HG02610 (cell line): Measurements from ENCODE around the gene ARHGEF7.
A peak's percentile ranks its signal among the peaks of the same experiment; 100 is the strongest.

Experiments used
- ATAC-seq: cut with Tn5 transposase; IDR thresholded peaks from one replicate; pipeline ENCODE4 v1.9.1; 2021; ENCODE audit warnings: mild to moderate bottlenecking, moderate library complexity; ENCODE audit not compliant: unreplicated experiment

ARHGEF7 gene

GRCh38 chr13:111291908-111292307 is 176.8 kb downstream of the ARHGEF7 start:
- no peak for ATAC-seq

DNA sequence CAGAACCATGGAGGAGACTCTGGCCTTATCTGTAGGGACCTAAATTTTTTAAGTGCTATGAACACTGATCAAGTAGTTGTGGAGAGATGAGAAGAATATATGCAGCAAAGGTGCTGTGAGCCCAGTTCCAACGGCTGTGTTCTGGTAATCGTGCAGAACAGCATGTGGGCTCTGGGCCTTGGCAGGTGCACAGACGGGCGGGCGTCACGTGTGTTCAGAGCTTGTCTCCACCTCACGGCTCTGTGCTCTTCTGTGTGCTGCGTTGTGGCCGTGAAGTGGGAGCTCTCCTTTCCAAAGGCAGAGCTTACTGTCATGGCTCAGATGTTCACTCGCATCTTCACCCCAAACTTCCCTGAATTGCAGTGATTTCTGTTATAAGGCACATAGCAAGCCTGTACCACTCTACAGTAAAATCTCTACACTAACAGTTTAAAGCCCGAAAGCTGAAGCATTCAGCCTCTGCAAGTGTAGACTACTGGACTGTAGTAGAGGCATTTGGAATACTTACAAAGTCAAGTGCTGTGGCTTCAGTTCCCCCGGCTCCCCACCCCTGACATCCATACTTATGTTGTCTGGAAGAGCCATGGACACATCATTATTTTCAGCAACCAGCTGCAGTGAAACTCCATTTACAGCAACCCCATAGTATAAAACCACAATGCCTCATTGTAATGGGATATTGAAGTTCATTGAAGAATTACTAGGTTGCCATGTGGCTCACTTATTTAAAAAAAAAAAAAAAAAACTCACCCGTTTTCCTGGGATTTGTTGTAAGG is 177.8 kb downstream of the ARHGEF7 start:
- ATAC-seq: no peak

GRCh38 chr13:111295886-111296285 is 180.8 kb downstream of the ARHGEF7 start:
- ATAC-seq: no peak

DNA sequence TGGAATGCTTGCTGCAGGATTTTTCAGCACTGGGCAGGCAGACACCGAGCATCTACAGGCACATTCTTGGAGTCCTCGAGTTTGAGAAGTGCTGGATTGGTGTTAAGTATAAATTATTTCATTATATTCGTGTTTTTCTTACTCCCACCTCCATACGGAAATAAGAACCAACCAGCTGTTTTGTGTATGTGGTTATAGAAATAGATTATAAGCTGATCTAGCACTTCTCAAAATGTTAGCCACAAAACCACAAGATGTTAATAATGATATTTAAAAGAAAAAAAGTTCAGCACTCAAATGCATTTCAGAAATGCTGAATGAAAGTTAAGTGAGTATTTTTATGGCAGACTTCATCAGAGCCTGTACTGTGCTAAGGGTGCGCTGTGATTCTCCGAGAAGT is 181.3 kb downstream of the ARHGEF7 start:
- ATAC-seq: no peak

DNA sequence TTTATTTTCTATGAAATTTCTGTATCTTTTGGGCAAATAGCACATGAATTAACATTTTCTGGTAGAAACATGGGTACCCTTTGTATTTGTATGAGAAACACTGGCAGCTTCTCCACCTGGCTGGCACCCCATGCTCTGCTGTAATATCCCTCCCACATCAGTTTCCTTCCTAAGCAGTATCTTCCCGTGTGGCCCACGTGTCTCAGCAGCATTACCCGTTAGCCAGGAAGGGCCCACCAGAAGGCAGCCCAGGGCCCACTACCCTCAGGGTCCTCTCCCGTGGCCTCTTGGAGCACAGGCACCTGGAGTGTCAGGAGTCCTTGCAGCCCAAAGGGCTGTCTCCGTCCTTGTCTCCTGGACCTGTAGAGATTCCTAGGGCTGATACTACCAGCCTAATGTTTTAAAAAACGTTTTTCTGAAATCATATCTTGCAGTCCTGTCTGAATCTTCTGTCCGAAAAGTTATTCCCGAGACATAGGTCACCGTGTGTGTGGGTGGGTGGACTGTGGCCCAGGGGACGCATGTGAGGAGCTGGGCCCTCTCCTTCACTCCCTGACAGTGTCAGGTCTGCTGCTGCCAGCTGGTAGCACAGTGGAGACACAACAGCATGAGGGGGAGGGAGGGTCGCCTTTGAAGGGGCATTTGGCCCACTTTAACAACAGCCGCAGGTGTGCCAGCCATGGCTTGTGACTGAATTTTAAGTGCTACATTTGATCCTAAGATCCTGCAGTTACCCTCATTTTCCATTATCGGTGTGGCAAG is 183.3 kb downstream of the ARHGEF7 start:
- no peak for ATAC-seq

GRCh38 chr13:111302045-111302726 is 187.1 kb downstream of the ARHGEF7 start:
- no peak for ATAC-seq

- ATAC-seq: no peak
Observed at GRCh38 chr13:111303559-111303958, 188.4 kb downstream of the ARHGEF7 start.

- peak; percentile 93 for ATAC-seq
Observed at GRCh38 chr13:111304041-111304544, 189.0 kb downstream of the ARHGEF7 start.

DNA sequence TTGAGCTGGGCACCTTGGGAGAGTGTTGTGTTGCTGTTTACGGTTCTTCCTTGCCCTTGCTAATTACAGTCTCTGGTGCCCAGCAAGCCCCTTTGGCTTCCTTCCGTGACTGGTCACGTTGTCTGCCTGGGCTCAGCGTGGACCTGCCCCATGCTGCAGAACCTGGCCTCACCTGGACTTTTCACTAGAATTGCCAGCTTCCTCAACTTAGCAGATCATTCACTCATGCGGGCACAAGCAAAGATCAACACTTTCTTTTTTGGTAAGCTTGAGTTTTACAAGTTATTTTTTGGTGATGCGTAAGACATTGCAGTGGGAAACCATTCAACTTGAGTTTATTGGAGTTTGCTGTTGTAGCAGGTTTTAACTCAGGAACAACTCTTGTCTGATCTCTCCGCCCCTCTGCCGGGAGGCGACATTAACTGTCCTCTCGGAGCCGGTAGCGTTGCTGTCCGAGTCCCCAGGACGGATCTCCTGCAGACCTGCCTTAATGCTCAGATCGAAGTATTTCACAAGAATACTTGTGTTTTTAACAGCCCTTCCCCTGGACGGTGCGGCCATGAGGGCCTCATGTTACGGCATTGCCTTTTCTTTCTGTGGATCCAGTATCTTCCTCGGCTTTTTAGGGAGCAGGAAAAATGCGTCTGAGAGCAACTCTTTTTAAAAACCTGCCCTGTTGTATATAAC is 189.6 kb downstream of the ARHGEF7 start:
- no peak for ATAC-seq

- ATAC-seq: no peak
Observed at GRCh38 chr13:111312944-111313590, 198.0 kb downstream of the ARHGEF7 start.

DNA sequence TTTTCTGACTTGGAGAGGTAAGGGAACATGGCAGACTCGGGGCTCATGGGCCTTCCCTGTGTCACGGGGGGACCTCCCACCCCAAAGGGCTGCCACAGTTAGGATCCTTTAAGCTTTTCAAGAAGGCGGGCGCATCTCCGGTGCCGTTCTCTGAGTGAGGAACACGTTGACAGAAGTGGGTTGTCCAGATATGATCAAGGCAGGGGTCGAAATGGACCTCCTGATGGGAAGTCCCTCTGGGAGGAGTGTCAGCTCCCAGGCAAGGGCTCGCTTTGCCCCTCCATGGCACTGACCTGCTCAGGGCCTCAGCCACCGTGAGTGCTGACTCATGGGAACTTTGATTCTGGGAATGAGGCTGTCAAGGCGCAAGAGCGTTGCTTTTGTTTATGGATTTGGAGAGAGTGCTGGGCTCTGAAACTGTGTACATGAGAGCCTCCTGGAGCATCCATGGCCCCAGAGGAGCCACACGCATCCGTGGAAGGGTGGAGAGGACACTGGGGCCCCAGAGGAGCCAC is 198.9 kb downstream of the ARHGEF7 start:
- ATAC-seq: no peak

DNA sequence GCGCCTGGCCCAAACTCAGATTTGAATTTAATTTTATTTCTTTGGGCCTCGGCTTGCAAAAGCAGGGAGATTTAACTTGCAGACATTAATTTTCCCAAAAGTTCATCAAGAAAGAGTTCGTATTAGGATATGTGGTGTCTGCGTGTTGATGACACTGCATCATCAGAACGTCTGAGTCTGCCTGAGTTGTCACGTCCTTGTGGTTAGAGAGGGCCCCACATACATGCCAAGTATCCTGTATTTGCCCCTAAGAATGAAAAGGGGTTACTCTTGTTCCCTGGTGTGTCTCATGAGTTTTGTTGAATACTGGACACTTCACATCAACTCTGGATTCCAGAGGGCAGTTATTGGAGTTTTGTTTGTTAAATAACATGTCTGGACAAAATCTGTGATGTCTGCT is 199.7 kb downstream of the ARHGEF7 start:
- no peak for ATAC-seq

DNA sequence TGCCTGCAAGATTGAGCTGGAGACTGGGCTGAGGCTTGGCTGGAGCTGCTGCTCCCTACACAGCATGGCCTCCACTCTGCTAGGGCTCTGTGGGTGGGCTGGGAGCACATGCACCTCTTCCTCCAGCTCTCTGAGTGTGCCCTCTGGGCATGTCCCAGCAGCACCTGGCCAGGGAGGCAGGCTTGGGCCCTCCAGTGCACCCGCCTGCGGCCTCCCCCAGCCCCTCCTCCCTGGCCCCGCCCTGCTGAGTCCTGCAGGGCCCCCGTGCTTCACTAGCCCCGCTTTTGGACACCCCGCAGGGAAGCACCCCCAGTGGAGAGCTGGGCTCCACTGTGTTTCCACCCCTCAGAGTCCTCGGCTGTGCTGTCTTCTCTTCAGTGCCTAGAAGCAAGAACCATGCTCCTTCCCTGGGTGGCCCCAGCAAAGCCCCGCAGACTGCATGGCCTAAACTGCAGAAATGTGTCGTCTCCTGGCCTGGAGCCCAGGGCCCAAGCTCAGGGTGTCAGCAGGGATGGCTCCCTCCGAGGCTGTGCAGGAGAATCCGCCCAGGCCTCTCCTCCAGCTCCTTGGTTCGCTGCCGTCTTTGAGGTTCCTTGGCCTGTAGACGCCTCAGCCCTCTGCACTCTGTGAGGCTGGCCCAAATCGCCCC is 200.4 kb downstream of the ARHGEF7 start:
- ATAC-seq: no peak

DNA sequence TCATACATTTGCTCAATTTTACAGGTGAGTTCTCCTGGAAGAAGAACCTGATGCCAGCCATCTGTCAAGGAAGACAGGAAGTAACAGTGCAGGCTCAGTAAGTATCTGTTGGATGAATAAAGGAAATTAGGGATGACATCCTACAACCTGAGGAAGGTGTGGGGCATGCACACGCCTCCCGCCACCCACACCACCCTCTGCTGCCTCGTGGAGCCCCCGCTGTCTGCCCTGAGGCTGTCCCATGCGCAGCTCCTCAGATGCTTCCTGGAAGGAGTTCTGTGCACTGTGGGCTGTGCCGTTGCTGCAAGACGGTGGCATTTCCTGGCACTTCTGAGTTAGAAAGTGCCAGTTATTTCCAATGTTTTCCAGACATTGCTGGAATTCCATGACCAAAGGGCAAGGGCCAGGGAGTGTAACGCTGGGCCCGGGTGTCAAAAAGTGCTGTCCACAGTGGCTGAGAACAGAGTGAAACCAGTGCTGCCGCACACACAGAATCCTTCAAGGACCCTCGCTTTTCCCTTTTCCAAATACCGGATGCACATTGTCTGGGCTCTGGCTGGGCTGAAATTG is 201.1 kb downstream of the ARHGEF7 start:
- ATAC-seq: no peak

DNA sequence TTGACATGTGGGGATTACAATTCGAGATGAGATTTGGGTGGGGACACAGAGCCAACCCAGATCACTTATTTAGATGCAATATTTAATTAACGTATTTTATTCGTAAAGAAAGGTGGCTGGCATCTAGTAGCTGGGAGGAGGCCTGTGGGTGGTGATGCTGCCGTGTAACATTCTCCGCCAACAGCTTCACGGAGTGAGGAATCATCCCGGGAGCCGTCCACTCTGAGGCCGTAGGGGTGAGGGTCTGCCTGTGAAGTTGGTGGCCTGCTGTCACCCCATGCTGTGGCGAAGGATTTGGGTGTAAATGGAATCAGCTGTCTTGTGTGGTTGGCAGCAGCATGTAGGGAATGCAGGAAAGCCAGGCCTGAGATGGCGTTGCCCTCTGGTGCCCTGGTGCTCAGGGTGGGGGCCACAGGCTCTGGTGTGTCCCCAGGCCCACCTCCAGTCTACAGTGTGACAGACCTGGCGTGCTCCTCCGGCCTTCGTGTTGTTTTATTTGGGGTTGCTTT is 202.0 kb downstream of the ARHGEF7 start:
- no peak for ATAC-seq

DNA sequence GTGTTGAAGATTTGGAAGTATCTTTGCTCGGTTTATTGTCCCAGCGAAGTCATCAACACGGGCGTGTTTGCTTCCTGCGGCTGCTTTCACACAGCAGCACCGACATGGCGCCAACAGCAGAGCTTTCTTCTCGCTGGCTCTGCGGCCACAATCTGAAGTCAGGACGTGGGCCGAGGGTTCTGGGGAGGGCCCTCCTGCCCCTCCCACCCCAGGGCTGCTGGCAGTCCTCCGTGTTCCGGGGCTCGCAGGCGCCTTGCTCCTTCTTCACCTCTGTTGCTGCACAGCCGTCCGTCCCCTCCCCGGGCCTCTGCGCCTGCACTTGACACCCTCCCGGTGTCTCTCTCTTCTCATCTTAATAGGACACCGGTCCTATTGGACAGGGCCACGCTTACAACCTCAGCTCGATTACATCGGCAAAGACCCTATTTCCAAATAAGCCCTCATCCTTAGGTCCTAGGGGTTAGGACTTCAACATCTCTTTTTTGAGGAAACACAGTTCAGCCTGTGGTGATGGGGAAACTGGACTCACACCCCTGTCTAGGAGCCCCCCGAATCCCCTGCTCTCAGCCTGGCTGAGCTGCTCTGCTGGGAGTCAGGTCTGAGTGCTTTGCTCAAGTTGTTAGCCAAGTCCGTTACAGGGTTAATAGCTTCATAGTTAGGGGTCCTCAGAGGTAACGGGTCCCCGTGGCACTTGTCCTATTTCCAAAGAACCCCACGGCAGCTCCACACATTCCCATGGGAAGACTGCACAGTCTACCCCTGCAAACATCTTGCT is 202.6 kb downstream of the ARHGEF7 start:
- no peak for ATAC-seq

- ATAC-seq: no peak
Observed at GRCh38 chr13:111318386-111318785, 203.3 kb downstream of the ARHGEF7 start.

GRCh38 chr13:111319521-111319920 is 204.4 kb downstream of the ARHGEF7 start:
- no peak for ATAC-seq
